Endothelial cell of umbilical vein (primary cell): Measurements from ENCODE around the gene ACTL7A.

Experiments used
- CTCF ChIP-seq, 2 donors: IDR thresholded peaks; 1 replicate in 1 of 2; 2 replicates in 1 of 2; pipeline ENCODE4 v1.5.1; 2011; ENCODE audit warnings: low read length in 2 of 2, mild to moderate bottlenecking in 2 of 2, moderate library complexity in 2 of 2, control low read depth in 1 of 2, inconsistent platforms in 1 of 2, low read depth in 1 of 2; ENCODE audit not compliant: insufficient read depth in 1 of 2; ENCODE audit errors: extremely low read depth in 1 of 2
- EZH2 ChIP-seq: IDR thresholded peaks from 2 replicates; pipeline ENCODE4 v1.6.1; 2012; ENCODE audit warnings: borderline replicate concordance, low read depth, mild to moderate bottlenecking, moderate library complexity, low read length, inconsistent platforms; ENCODE audit not compliant: severe bottlenecking
- FOS ChIP-seq: IDR thresholded peaks from 2 replicates; pipeline ENCODE4 v1.6.1; 2011; ENCODE audit warnings: mild to moderate bottlenecking, low read length, moderate library complexity, borderline replicate concordance; ENCODE audit not compliant: insufficient read depth
- GATA2 ChIP-seq: IDR thresholded peaks from 2 replicates; pipeline ENCODE4 v1.7.0; 2011; ENCODE audit warnings: low read depth, mild to moderate bottlenecking, moderate library complexity, mixed read lengths, low read length; ENCODE audit not compliant: insufficient read length, insufficient read depth
- JUN ChIP-seq: IDR thresholded peaks from 2 replicates; pipeline ENCODE4 v1.6.1; 2011; ENCODE audit warnings: borderline replicate concordance, low read depth; ENCODE audit not compliant: insufficient read length, insufficient read depth
- MAX ChIP-seq: IDR thresholded peaks from 2 replicates; pipeline ENCODE4 v1.6.1; 2011; ENCODE audit not compliant: insufficient read depth, insufficient read length
- POLR2A ChIP-seq: IDR thresholded peaks from 2 replicates; pipeline ENCODE4 v1.6.1; 2012; ENCODE audit warnings: low read depth, mild to moderate bottlenecking, control low read depth, low read length

- no peak for TF ChIP-seq CTCF (IDR thresholded peaks at IDR 0.05; ENCODE audit: extremely low read depth in 1 of 2, insufficient read depth in 1 of 2, low read depth in 1 of 2, low read length in 2 of 2)
- TF ChIP-seq JUN: no peak
- no peak for TF ChIP-seq GATA2
- TF ChIP-seq POLR2A: no peak
- no peak for TF ChIP-seq EZH2
- TF ChIP-seq FOS: no peak
- no peak for TF ChIP-seq MAX
These were observed 25.3 kb upstream of the ACTL7A start for GRCh38 chr9:108836781-108837180.
